HL-60 (cell line): Measurements from ENCODE around the gene GDA.

ENCODE experiments used
- DNase-seq, 2 experiments: peaks; one replicate each; pipeline ENCODE4 v3.0.0-alpha.2; 2010 to 2020; ENCODE audit warnings: low read depth in 1 of 2, low spot score in 1 of 2
- H3K27ac ChIP-seq: fragments of 250-450 bp; sonication (Bioruptor Pico); replicated peaks from 2 replicates; pipeline ENCODE4 v1.5.1; 2020; ENCODE audit warnings: mild to moderate bottlenecking, moderate library complexity
- H3K27me3 ChIP-seq: fragments of 250-450 bp; sonication (Bioruptor Pico); 2 replicates; pipeline ENCODE4 v1.5.1; 2021; ENCODE audit warnings: mild to moderate bottlenecking, moderate library complexity; ENCODE audit not compliant: insufficient read depth, poor library complexity, severe bottlenecking
- H3K4me3 ChIP-seq: replicated peaks from 2 replicates; pipeline ENCODE4 v1.5.1; 2011; ENCODE audit warnings: mild to moderate bottlenecking, control low read depth, low read length; ENCODE audit not compliant: insufficient read depth
- CTCF ChIP-seq: IDR thresholded peaks from one replicate; pipeline ENCODE4 v1.5.1; 2011; ENCODE audit warnings: low read length, control low read depth, inconsistent platforms; ENCODE audit not compliant: insufficient read depth
- GABPA ChIP-seq: IDR thresholded peaks from 2 replicates; pipeline ENCODE4 v1.6.1; 2012; ENCODE audit warnings: low read depth
- POLR2AphosphoS5 ChIP-seq: IDR thresholded peaks from 2 replicates; pipeline ENCODE4 v1.6.1; 2012; ENCODE audit warnings: low read depth
- REST ChIP-seq: IDR thresholded peaks from 2 replicates; pipeline ENCODE4 v1.6.1; 2012; ENCODE audit warnings: low read depth; ENCODE audit not compliant: insufficient replicate concordance
- SPI1 ChIP-seq: IDR thresholded peaks from 2 replicates; pipeline ENCODE4 v1.6.1; 2012; ENCODE audit warnings: low read depth, mild to moderate bottlenecking, borderline replicate concordance

Gene GDA

GRCh38 chr9:72226146-72226812 lies 77.0 kb downstream of the GDA start:
- no peak for DNase-seq
- H3K4me3 ChIP-seq = no peak overlapping the region
- no peak overlapping the region for H3K27ac ChIP-seq
- no peaks in the 10 kb centered on the region for H3K27me3 ChIP-seq
- TF ChIP-seq SPI1 (no peak), POLR2AphosphoS5 (no peak)

GRCh38 chr9:72228282-72228681 lies 79.0 kb downstream of the GDA start:
- Histone ChIP-seq H3K4me3 (no peak overlapping the region), H3K27me3 (no peaks in the 10 kb centered on the region), H3K27ac (no peak overlapping the region)
- TF ChIP-seq REST (no peak), CTCF (no peak), SPI1 (no peak)
- no peak for DNase-seq

- no peak overlapping the region for H3K27ac ChIP-seq
- peaks cover 4% of the 10 kb centered on the region for H3K27me3 ChIP-seq
- H3K4me3 ChIP-seq = no peak overlapping the region
- DNase-seq = no peak
- TF ChIP-seq SPI1 (no peak), REST (no peak), GABPA (no peak), POLR2AphosphoS5 (no peak), CTCF (no peak)
Observed at GRCh38 chr9:72232778-72233177, 83.5 kb downstream of the GDA start.

- DNase-seq = no peak
- H3K4me3 ChIP-seq = no peak overlapping the region
- H3K27ac ChIP-seq = no peak overlapping the region
- no peak for TF ChIP-seq SPI1
- no peak for TF ChIP-seq CTCF
- H3K27me3 ChIP-seq = peaks cover 11% of the 10 kb centered on the region
Observed at GRCh38 chr9:72247549-72247948, 98.3 kb downstream of the GDA start.
